Activated CD4-positive, CD25-positive, alpha-beta regulatory T cell (primary cell): Measurements from ENCODE around the gene PDE6A.

Experiments used
- DNase-seq, 4 experiments: peaks; one replicate each; lab custom pipeline; 2025; lab: John Stamatoyannopoulos, UW

PDE6A gene

GRCh38 chr5:149810856-149811255 is 133.7 kb downstream of the PDE6A start:
- DNase-seq, result no peak

GRCh38 chr5:149809931-149810691 is 134.5 kb downstream of the PDE6A start:
- DNase-seq, result no peak

- DNase-seq, result no peak
Observed at GRCh38 chr5:149808264-149808982, 136.2 kb downstream of the PDE6A start.
